ENCODE results near the gene PKMYT1. TPM values are rescaled to one million over a fixed set of nuclear protein-coding genes. Genes with fewer than 3 reads are reported as not detected.

PKMYT1 gene
- total and polyA plus RNA-seq, 9 of the 15 experiments (the other 6 are each of a cell fraction or from before 2014, with no cell fraction given): 8.7 to 201 (median 37.8) TPM

GRCh38 chr16:2927010-2927646, 53.1 kb downstream of the PKMYT1 start (continued):
- TF ChIP-seq ZBTB40 (IDR thresholded peaks at IDR 0.05): no peak
- TF ChIP-seq ZBTB40 (CRISPR knock-in tag; IDR thresholded peaks at IDR 0.05): no peak
- TF ChIP-seq NONO (IDR thresholded peaks at IDR 0.05; ENCODE audit: low read depth in 2 of 2, low read length in 1 of 2): no peak
- TF ChIP-seq ZNF668 (CRISPR knock-in tag; IDR thresholded peaks at IDR 0.05): no peak
- no peak for TF ChIP-seq SMARCB1 (IDR thresholded peaks at IDR 0.05; ENCODE audit: insufficient read length, low read depth)
- TF ChIP-seq SMAD4 (CRISPR knock-in tag; conservative IDR thresholded peaks at IDR 0.05): 0 out of 2 replicates have a peak, but pooled peaks have one; percentile 8
- no peak for TF ChIP-seq ATF4 (CRISPR knock-in tag; IDR thresholded peaks at IDR 0.05)
- no peak for TF ChIP-seq E2F8 (IDR thresholded peaks at IDR 0.05; ENCODE audit: low read depth, partially characterized antibody)
- no peak for TF ChIP-seq THAP7 (CRISPR knock-in tag; IDR thresholded peaks at IDR 0.05)
- no peak for TF ChIP-seq IRF2 (CRISPR knock-in tag; IDR thresholded peaks at IDR 0.05)
- TF ChIP-seq STAT5A (IDR thresholded peaks at IDR 0.05; ENCODE audit: borderline replicate concordance, low read length): no peak
- no peak for TF ChIP-seq USF2 (CRISPR knock-in tag; IDR thresholded peaks at IDR 0.05)
- TF ChIP-seq EP300 (IDR thresholded peaks at IDR 0.05; ENCODE audit: low read length): no peak
- no peak for TF ChIP-seq ZNF311 (CRISPR knock-in tag; IDR thresholded peaks at IDR 0.05)
